ENCODE measurements around the gene GOLGA6L22.
"Not testable (repeated sequence)": the region's sequence is repeated elsewhere in the genome, so short reads cannot be mapped to it uniquely, and the experiment has no call there.

GOLGA6L22 gene

DNA sequence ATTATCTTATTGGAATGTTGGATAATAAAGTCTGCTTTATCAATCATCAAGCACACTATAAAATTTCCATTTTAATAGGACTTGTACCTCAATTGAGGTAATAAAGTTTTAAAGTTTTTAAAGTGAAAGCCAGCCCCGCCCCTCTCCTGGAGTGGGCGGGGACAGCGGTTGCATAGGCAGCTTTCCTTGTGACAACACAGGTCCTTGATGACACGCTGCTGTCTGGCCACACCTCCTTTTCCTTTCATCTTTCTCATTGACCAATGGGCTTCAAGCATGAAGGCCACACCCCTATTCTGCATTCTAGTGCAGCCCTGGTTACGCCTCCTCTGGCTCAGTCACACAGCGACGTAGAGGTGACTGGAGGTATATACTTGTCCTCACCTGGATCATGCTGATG is at the start of gene GOLGA6L22:
GOLGA6L22 (plus strand) TSS at position 301 of the 400 bp plus-strand sequence; CDS start at position 392, 91 bp downstream.
- not testable (repeated sequence) for DNase-seq

DNA sequence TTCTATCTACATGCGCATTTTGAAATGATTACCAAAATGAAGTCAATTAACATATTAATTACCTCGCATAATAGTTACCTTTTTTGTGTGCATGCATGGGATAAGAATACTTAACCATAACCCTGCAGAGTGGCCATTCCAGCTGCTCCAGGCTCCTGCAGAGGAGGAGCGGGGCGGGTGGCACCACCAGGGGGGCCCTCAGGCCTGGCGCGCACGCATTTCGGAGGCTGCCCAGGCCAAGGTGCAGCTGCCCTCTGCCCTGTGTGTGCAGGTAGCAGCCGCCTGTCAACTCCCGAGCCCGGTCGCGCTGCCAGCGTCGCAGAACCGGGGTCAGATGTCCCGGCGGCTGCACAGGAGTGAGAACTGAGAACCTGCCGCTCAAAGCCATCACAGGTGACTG is 41.4 kb upstream of the GOLGA6L22 start:
- DNase-seq = not testable (repeated sequence)

DNA sequence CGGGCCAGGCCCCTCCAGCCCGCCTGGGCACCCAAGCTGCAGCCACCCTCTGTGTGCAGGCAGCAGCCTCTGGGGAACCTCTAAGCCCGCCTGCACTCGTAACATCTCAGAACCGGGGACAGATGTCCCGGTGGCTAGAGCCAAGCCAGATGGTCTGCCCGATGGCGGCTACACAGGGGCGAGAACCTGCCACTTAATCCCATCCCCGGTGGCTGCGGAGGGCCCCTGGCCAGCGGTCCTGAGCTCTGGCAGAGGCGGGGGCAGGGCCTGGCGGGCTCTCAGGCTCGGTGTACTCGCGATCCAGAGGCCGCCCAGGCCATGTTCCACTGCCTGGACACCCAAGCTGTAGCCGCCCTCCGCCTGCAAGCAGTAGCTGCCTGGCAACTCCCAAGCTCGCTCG is 40.9 kb upstream of the GOLGA6L22 start:
- DNase-seq = not testable (repeated sequence)

GRCh38 chr15:22418212-22418611 is 40.5 kb upstream of the GOLGA6L22 start:
- DNase-seq = not testable (repeated sequence)

DNA sequence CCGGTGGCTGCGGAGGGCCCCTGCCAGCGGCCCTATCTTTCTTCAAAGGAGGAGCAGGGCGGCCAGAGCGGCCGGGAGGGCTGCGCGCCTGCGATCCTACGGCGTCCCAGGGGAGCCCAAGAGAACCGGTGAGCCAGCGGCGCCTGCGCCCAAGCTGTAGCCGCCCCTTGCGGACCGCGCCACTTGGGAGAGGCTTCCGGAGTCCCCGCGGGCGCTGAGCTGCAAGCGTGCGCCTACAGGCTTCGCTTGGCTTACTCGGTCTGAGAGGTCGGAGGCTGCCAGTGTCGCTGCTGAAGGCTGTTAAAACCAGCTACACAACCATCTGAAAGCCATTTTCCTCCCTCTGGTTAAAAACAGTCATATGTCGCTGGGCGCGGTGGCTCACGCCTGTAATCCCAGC is 40.0 kb upstream of the GOLGA6L22 start:
- DNase-seq = not testable (repeated sequence)

DNA sequence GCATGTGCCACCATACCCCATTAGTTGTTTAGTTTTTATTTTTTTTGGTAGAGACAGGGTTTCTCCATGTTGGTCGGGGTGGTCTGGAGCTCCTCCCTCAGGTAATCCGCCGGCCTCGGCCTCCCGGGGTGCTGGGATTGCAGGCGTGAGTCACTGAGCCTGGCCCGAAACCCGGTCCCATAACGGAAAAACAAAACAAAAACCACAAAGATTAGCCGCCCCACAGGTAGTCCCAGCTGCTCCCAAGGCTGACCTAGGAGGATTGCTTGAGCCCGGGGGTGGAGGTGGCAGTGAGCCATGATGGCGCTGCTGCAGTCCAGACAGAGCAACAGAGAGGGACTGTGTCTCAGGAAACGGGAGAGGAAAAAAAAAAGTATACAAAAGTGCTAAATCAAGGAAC is 38.4 kb upstream of the GOLGA6L22 start:
- not testable (repeated sequence) for DNase-seq

GRCh38 chr15:22429426-22429825 is 29.3 kb upstream of the GOLGA6L22 start:
- not testable (repeated sequence) for DNase-seq

GRCh38 chr15:22431687-22432086 is 27.0 kb upstream of the GOLGA6L22 start:
- not testable (repeated sequence) for DNase-seq

DNA sequence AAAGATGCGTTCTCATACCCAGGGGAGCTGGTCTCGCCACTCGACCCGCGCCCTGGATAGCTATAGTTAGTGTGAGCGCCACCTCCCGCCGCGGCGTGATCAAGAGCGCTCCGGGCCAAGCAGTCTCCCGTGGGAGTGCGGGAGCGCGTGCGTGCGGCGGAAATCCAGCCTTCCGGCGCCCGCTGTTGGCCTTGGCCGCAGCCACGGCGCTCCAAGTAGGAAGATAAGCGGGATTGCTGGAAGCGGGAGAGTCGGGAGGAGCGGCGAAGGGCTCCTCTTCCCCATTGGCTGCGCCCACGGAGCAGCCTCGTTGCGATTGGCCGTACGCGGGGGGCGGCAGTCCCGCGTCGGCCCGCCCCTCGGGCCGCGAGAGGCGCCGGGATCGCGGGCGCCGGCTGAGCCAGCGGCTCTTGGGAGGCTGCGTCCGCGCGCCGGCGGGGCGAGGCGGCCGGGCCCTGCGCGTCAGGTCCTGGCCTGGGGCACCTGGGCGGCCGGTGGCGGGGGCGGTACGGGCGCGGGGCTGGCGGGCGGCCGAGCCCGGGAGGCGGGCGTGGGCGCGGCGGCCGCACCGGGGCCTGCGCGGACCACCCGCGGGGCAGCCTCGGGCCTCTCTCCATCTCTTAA is 35.9 kb downstream of the GOLGA6L22 start:
- peak; percentile 52 for DNase-seq

- not testable (repeated sequence) for DNase-seq
These were observed 38.5 kb downstream of the GOLGA6L22 start for GRCh38 chr15:22497200-22497599.

GRCh38 chr15:22498220-22498925 is 39.7 kb downstream of the GOLGA6L22 start:
- DNase-seq = not testable (repeated sequence)

DNA sequence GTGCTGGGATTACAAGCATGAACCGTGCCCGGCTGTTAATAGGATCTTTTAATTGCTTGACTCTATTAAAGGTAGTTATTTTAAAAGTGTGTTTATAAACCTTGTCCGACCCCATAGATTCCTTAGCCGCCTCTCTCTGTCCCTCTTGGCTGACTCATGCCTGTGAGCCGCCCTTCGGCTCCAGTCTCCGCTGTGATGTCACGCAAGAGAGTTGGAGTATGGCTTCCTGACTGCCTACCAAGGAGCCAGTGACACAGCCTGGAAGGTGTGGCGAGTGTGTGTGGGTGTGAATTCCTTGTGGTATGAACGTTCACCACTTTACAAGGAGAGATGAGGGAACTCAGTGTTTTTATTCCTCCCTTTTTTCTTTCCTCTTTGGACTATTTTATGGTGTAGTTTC is 43.6 kb downstream of the GOLGA6L22 start:
- not testable (repeated sequence) for DNase-seq

GRCh38 chr15:22506959-22507358 is 48.3 kb downstream of the GOLGA6L22 start:
- not testable (repeated sequence) for DNase-seq

- DNase-seq = not testable (repeated sequence)
These were observed 57.4 kb downstream of the GOLGA6L22 start for GRCh38 chr15:22516140-22516539.
